ENCODE results near the gene SMIM13.

GRCh38 chr6:11144393-11144851, 50.8 kb downstream of the SMIM13 start:
- 0 out of 2 replicates have a peak, but pooled peaks have one; percentile 49 for TF ChIP-seq POLR2A (IDR thresholded peaks at IDR 0.05; ENCODE audit: low read depth, low read length)
- TF ChIP-seq CTCF (conservative IDR thresholded peaks at IDR 0.05; ENCODE audit: low read depth, low read length): peak; percentile 88
- TF ChIP-seq, protein P1, sequence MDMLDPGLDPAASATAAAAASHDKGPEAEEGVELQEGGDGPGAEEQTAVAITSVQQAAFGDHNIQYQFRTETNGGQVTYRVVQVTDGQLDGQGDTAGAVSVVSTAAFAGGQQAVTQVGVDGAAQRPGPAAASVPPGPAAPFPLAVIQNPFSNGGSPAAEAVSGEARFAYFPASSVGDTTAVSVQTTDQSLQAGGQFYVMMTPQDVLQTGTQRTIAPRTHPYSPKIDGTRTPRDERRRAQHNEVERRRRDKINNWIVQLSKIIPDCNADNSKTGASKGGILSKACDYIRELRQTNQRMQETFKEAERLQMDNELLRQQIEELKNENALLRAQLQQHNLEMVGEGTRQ (IDR thresholded peaks at IDR 0.05; ENCODE audit: low read depth, low read length): no peak
- no peak for TF ChIP-seq RFX5 (IDR thresholded peaks at IDR 0.05; ENCODE audit: low read depth, low read length)
- TF ChIP-seq MXI1 (IDR thresholded peaks at IDR 0.05; ENCODE audit: borderline replicate concordance, low read depth, low read length): no peak
- TF ChIP-seq NFE2L2 (IDR thresholded peaks at IDR 0.05; ENCODE audit: low read depth, low read length): no peak
- TF ChIP-seq BHLHE40 (IDR thresholded peaks at IDR 0.05; ENCODE audit: low read depth, low read length): no peak
- no peak for TF ChIP-seq MAFK (IDR thresholded peaks at IDR 0.05; ENCODE audit: low read depth, low read length)
- TF ChIP-seq, protein P2, sequence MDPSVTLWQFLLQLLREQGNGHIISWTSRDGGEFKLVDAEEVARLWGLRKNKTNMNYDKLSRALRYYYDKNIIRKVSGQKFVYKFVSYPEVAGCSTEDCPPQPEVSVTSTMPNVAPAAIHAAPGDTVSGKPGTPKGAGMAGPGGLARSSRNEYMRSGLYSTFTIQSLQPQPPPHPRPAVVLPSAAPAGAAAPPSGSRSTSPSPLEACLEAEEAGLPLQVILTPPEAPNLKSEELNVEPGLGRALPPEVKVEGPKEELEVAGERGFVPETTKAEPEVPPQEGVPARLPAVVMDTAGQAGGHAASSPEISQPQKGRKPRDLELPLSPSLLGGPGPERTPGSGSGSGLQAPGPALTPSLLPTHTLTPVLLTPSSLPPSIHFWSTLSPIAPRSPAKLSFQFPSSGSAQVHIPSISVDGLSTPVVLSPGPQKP (IDR thresholded peaks at IDR 0.05; ENCODE audit: borderline replicate concordance, low read depth, low read length): no peak
- peak; percentile 96 for TF ChIP-seq RAD21 (IDR thresholded peaks at IDR 0.05; ENCODE audit: low read length)
- TF ChIP-seq CEBPB (IDR thresholded peaks at IDR 0.05; ENCODE audit: low read depth, low read length): no peak
